ENCODE measurements around the gene EFCAB6.

The EFCAB6 gene

DNA sequence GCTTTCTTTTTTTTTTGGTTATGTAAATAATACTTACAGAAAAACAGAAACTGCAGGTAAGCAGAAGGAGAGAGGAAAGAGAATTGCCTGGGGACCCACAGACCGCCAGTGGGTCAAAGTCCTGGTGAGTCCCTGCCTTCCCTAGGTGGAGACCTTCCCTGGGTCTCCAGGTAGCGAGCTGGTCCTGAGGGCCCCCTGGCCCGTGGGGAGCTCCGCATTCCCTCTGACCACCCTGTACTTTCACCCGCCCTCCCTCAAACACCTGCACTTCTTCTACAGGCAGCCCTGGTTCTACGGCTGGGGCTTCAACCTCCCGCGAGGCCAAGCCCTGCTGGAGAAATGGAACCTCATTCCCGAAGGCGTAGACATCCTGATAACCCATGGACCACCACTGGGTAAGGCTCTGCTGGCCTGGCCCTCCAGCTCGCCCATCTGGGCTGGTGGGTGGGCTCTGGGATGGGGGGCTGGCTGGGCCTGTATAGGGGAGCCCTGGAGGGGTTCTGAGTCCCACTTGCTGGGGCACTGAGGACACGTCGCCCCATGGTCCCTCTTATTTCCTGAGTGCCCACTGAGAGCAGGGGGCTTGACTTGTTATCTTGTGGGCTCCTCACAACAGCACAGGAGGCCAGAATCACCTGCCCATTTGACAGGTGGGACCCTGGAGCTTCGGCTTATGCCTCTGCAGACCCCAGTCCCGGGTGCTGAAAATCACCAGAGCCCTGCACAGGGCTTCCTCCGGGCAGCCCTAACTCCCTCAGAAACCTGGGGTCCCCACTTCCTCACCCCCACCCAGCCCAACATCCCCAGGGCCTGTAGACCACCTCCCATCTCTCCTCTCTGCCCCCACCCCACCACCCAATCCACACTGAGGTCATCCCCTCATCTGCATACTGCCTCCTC is 313.9 kb downstream of the EFCAB6 start:
- TF ChIP-seq, protein P1, sequence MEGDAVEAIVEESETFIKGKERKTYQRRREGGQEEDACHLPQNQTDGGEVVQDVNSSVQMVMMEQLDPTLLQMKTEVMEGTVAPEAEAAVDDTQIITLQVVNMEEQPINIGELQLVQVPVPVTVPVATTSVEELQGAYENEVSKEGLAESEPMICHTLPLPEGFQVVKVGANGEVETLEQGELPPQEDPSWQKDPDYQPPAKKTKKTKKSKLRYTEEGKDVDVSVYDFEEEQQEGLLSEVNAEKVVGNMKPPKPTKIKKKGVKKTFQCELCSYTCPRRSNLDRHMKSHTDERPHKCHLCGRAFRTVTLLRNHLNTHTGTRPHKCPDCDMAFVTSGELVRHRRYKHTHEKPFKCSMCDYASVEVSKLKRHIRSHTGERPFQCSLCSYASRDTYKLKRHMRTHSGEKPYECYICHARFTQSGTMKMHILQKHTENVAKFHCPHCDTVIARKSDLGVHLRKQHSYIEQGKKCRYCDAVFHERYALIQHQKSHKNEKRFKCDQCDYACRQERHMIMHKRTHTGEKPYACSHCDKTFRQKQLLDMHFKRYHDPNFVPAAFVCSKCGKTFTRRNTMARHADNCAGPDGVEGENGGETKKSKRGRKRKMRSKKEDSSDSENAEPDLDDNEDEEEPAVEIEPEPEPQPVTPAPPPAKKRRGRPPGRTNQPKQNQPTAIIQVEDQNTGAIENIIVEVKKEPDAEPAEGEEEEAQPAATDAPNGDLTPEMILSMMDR (conservative IDR thresholded peaks at IDR 0.05; ENCODE audit: low read depth, low read length) = no peak
- no peak overlapping the region for H3K4me3 ChIP-seq (ENCODE audit: low read length)
- DNase-seq (ENCODE audit: low read depth) = no peak

DNA sequence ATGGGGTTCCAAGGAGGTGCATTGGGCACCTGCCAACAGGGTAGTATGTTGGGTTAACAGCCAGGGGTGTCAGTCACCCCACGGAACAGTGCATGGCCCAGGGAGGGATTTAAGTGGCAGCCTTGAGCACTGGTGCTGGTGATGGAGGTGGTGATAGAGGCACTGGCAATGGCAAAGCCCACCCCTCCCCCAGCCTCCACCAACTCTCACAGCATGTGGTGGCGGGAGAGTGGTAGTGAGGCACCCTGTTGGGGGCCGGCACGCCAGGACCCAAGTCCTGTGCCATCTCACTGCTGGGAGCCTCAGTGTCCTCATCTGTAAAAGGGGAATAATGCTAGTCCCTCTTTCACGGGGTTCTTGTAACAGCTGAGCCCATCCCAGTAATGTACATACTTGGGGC is 318.8 kb downstream of the EFCAB6 start:
- no peak for DNase-seq (ENCODE audit: low read depth)
- TF ChIP-seq, protein P1 (conservative IDR thresholded peaks at IDR 0.05; ENCODE audit: low read depth, low read length) = no peak
- H3K4me3 ChIP-seq (ENCODE audit: low read length) = no peak overlapping the region

DNA sequence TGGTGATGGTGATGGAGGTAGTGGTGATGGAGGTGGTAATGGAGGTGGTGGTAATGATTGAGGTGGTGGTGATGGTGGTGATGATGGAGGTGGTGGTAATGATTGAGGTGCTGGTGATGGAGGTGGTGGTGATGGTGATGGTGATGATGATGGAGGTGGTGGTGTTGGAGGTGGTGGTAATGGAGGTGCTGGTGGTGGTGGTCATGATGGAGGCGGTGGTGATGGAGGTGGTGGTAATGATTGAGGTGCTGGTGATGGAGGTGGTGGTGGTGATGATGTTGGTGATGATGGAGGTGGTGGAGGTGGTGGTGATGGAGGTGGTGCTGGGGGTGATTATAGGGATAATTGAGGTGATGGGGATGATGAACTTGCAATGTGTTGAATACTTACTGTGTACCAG is 320.4 kb downstream of the EFCAB6 start:
- TF ChIP-seq, protein P1 (conservative IDR thresholded peaks at IDR 0.05; ENCODE audit: low read depth, low read length) = no peak
- H3K4me3 ChIP-seq (ENCODE audit: low read length) = no peak overlapping the region

DNA sequence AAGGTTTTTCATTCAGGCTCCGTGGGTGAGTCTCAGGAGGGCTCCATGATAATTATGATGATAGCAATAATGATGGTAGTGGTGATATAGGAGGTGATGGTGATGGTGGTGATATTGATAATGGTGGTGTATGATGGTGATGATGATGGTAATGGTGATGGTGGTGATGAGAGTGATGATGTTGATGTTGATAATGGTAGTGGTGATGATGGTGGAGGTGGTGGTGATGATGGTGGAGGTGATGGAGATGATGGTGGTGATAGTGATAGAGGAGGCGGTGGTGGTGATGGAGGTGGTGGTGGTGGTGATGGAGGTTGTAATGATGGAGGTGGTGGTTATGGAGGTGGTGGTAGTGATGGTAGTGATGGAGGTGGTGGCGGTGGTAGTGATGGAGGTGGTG is 320.9 kb downstream of the EFCAB6 start:
- DNase-seq (ENCODE audit: low read depth) = no peak
- H3K4me3 ChIP-seq (ENCODE audit: low read length) = no peak overlapping the region
- TF ChIP-seq, protein P1 (conservative IDR thresholded peaks at IDR 0.05; ENCODE audit: low read depth, low read length) = no peak

More for the DNA sequence above, 320.4 kb downstream of the EFCAB6 start:
- no peak for DNase-seq (ENCODE audit: low read depth)

DNA sequence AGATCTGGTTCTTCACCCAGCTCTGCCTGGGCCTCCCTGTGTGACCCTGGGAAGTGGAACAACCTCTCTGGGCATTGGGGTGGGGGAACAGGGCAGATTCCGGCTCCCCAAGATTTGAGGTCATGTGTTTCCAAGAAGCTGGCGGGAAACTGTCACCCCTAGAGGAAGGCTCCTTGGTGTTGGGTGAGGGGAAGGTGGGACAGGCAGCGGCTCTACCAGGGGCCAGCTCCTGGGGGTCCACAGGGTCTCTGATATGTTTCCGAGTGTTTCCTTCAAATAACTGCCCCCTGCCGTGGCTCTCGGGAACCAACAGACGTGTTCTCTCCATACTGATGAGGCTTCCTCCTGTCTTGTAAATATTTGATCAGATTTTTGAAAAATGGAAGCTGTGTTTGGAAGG is 321.8 kb downstream of the EFCAB6 start:
- no peak overlapping the region for H3K4me3 ChIP-seq (ENCODE audit: low read length)
- DNase-seq (ENCODE audit: low read depth) = no peak
- TF ChIP-seq, protein P1 (conservative IDR thresholded peaks at IDR 0.05; ENCODE audit: low read depth, low read length) = no peak

DNA sequence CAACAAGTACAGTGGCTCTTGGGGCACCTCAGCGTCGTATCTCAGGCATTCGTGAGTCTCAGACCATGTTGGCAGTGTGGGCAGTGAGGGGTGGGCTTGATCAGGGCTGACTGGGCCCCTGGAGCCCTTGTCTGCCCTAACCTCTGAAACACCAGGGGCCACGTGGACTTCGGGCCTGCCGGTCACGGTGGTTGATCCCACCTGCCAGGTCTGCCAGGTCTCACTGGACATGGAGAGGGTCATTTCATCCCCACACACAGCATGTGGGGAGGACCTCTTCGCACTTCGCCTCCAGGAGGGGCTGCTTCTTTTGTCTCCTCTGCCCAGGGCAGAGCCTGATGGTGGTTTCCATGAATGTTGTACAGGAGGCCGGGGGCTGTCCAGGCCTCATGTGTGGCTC is 323.2 kb downstream of the EFCAB6 start:
- DNase-seq (ENCODE audit: low read depth) = no peak
- H3K4me3 ChIP-seq (ENCODE audit: low read length) = no peak overlapping the region
- TF ChIP-seq, protein P1 (conservative IDR thresholded peaks at IDR 0.05; ENCODE audit: low read depth, low read length) = no peak

Measured in retinal pigment epithelial cell (primary cell).